Iris pigment epithelial cell (primary cell): ENCODE data around the gene MAPK14.
A peak's percentile ranks its signal among the peaks of the same experiment; 100 is the strongest.
"Not testable (repeated sequence)": the region's sequence is repeated elsewhere in the genome, so short reads cannot be mapped to it uniquely, and the experiment has no call there.

ENCODE experiments used
- DNase-seq: peaks from one replicate; pipeline ENCODE4 v3.0.0-alpha.2; 2011; ENCODE audit warnings: low read depth

The MAPK14 gene

GRCh38 chr6:36027501-36028087, at the start of gene MAPK14:
Gene MAPK14 (plus strand): TSS chr6:36027808. CDS start chr6:36028158, 350 bp downstream.
- peak; percentile 99 for DNase-seq

- DNase-seq = not testable (repeated sequence)
Measured at GRCh38 chr6:35980126-35980525, 47.5 kb upstream of the MAPK14 start.

- peak; percentile 3 for DNase-seq
Measured at GRCh38 chr6:35980991-35981645, 46.5 kb upstream of the MAPK14 start.

GRCh38 chr6:35984701-35985100, 42.9 kb upstream of the MAPK14 start:
- no peak for DNase-seq

GRCh38 chr6:35988047-35988446, 39.6 kb upstream of the MAPK14 start:
- DNase-seq = not testable (repeated sequence)

- DNase-seq = no peak
Measured at GRCh38 chr6:35993150-35993549, 34.5 kb upstream of the MAPK14 start.

GRCh38 chr6:36000451-36000850, 27.2 kb upstream of the MAPK14 start:
- no peak for DNase-seq

- DNase-seq = no peak
Measured at GRCh38 chr6:36015666-36016065, 11.9 kb upstream of the MAPK14 start.

- DNase-seq = no peak
Measured at GRCh38 chr6:36018339-36018738, 9.3 kb upstream of the MAPK14 start.

- no peak for DNase-seq
Measured at GRCh38 chr6:36019167-36019566, 8.4 kb upstream of the MAPK14 start.

- DNase-seq = no peak
Measured at GRCh38 chr6:36020154-36020553, 7.5 kb upstream of the MAPK14 start.

- no peak for DNase-seq
Measured at GRCh38 chr6:36023996-36024795, 3.4 kb upstream of the MAPK14 start, which contains the start of gene SLC26A8. Gene SLC26A8 (minus strand): TSS chr6:36024641. CDS start chr6:36019707, 4,934 bp downstream.

GRCh38 chr6:36025260-36025931, 2.2 kb upstream of the MAPK14 start:
- DNase-seq = peak; percentile 38

- peak; percentile 22 for DNase-seq
Measured at GRCh38 chr6:36025932-36026327, 1.7 kb upstream of the MAPK14 start.

- peak; percentile 28 for DNase-seq
Measured at GRCh38 chr6:36028088-36028876, 674 bp downstream of the MAPK14 start.

- DNase-seq = peak; percentile 84
Measured at GRCh38 chr6:36028877-36029324, 1.3 kb downstream of the MAPK14 start.

- DNase-seq = peak; percentile 91
Measured at GRCh38 chr6:36029464-36029863, 1.9 kb downstream of the MAPK14 start.

GRCh38 chr6:36032261-36032660, 4.7 kb downstream of the MAPK14 start:
- no peak for DNase-seq

GRCh38 chr6:36033144-36033543, 5.5 kb downstream of the MAPK14 start:
- not testable (repeated sequence) for DNase-seq

GRCh38 chr6:36033935-36034334, 6.3 kb downstream of the MAPK14 start:
- peak; percentile 45 for DNase-seq

GRCh38 chr6:36034441-36034840, 6.8 kb downstream of the MAPK14 start:
- DNase-seq = no peak
